Bronchial epithelial cell (primary cell): ENCODE data around the gene TPST2. TPM values are rescaled to one million over a fixed set of nuclear protein-coding genes. Genes with fewer than 3 reads are reported as not detected.

ENCODE experiments used
- DNase-seq: peaks from one replicate; pipeline ENCODE4 v3.0.0-alpha.2; 2010; ENCODE audit warnings: low read depth
- FAIRE-seq: peaks from 2 replicates; lab custom pipeline; 2011; peaks lifted over from hg19 to GRCh38; lab: Jason Lieb, UNC
- H3K27me3 ChIP-seq: 2 replicates; pipeline ENCODE4 v1.5.1; 2011; ENCODE audit warnings: low read length; ENCODE audit not compliant: control insufficient read depth, insufficient read depth
- H3K36me3 ChIP-seq: 2 replicates; pipeline ENCODE4 v1.5.1; 2011; ENCODE audit warnings: low read length; ENCODE audit not compliant: control insufficient read depth, insufficient read depth
- H3K4me3 ChIP-seq: 2 replicates; pipeline ENCODE4 v1.5.1; 2011; ENCODE audit warnings: mild to moderate bottlenecking, low read depth, low read length, control low read depth
- total RNA-seq: library from RNA; depleted of rRNA; stranded (reverse); fragments of >200 nt; gene quantifications from 2 replicates; pipeline ENCODE4 v1.2.1, GENCODE V29; 2014
- TF ChIP-seq, protein P1 (sequence below): IDR thresholded peaks from 2 replicates; pipeline ENCODE4 v1.5.1; 2011; ENCODE audit warnings: mild to moderate bottlenecking, moderate library complexity, low read length, control low read depth, inconsistent platforms; ENCODE audit not compliant: insufficient read depth, severe bottlenecking

Gene TPST2
- total RNA-seq, 1 donor from 2014 or later, result 18.4 TPM

- no peaks in the 10 kb centered on the region for H3K27me3 ChIP-seq
- DNase-seq (no peak), FAIRE-seq (no peak)
- TF ChIP-seq, protein P1, sequence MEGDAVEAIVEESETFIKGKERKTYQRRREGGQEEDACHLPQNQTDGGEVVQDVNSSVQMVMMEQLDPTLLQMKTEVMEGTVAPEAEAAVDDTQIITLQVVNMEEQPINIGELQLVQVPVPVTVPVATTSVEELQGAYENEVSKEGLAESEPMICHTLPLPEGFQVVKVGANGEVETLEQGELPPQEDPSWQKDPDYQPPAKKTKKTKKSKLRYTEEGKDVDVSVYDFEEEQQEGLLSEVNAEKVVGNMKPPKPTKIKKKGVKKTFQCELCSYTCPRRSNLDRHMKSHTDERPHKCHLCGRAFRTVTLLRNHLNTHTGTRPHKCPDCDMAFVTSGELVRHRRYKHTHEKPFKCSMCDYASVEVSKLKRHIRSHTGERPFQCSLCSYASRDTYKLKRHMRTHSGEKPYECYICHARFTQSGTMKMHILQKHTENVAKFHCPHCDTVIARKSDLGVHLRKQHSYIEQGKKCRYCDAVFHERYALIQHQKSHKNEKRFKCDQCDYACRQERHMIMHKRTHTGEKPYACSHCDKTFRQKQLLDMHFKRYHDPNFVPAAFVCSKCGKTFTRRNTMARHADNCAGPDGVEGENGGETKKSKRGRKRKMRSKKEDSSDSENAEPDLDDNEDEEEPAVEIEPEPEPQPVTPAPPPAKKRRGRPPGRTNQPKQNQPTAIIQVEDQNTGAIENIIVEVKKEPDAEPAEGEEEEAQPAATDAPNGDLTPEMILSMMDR, result no peak
- H3K4me3 ChIP-seq, result no peak overlapping the region
- H3K36me3 ChIP-seq, result peaks cover 3% of the 10 kb centered on the region
These were observed 67.9 kb downstream of the TPST2 start for GRCh38 chr22:26522012-26522411.

- Histone ChIP-seq H3K36me3 (no peaks in the 10 kb centered on the region), H3K4me3 (no peak overlapping the region), H3K27me3 (no peaks in the 10 kb centered on the region)
- TF ChIP-seq, protein P1, result no peak
- FAIRE-seq, result no peak
- DNase-seq, result no peak
These were observed 72.5 kb downstream of the TPST2 start for GRCh38 chr22:26517429-26517828.

DNA sequence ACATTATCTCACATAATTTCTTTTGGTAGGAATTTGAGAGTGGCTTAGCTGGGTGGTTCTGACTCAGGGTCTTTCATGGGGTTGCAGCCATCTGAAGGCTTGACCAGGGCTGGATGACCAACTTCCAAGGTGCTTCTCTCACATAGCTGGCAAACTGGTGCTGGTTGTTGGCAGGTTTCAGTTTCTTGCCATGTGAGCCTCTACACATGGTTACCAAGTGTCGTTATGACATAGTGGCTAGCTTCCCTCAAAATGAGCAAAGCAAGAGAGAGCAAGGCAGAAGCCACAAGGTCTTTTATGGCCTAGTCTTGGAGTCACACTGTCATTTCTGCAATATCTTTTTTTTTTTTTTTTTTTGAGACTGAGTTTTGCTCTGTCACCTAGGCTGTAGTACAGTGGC, 73.4 kb downstream of the TPST2 start:
- Histone ChIP-seq H3K4me3 (no peak overlapping the region), H3K36me3 (no peaks in the 10 kb centered on the region), H3K27me3 (no peaks in the 10 kb centered on the region)
- FAIRE-seq (no peak), DNase-seq (no peak)
- TF ChIP-seq, protein P1, result no peak

- TF ChIP-seq, protein P1, result no peak
- FAIRE-seq, result no peak
These were observed 74.0 kb downstream of the TPST2 start for GRCh38 chr22:26515931-26516330.

GRCh38 chr22:26514419-26515161, 75.3 kb downstream of the TPST2 start:
- Histone ChIP-seq H3K4me3 (no peak overlapping the region), H3K27me3 (no peaks in the 10 kb centered on the region), H3K36me3 (peaks cover 3% of the 10 kb centered on the region)
- FAIRE-seq (no peak), DNase-seq (no peak)
- TF ChIP-seq, protein P1, result no peak

More at GRCh38 chr22:26515931-26516330, 74.0 kb downstream of the TPST2 start:
- H3K4me3 ChIP-seq, result no peak overlapping the region
- no peaks in the 10 kb centered on the region for H3K36me3 ChIP-seq
- no peak for DNase-seq
- H3K27me3 ChIP-seq, result no peaks in the 10 kb centered on the region
